H9 (cell line): Measurements from ENCODE around the gene FCRL5. TPM values are rescaled to one million over a fixed set of nuclear protein-coding genes. Genes with fewer than 3 reads are reported as not detected.
"Not testable (repeated sequence)": the region's sequence is repeated elsewhere in the genome, so short reads cannot be mapped to it uniquely, and the experiment has no call there.

Source experiments
- DNase-seq: peaks from one replicate; pipeline ENCODE4 v3.0.0-alpha.2; 2017
- H2AFZ ChIP-seq: one replicate; pipeline ENCODE4 v1.6.1; 2013; ENCODE audit warnings: mild to moderate bottlenecking, low read length, control low read depth, moderate library complexity
- H2AK5ac ChIP-seq: 2 replicates; pipeline ENCODE4 v1.6.1; 2013; ENCODE audit warnings: low read length, control low read depth, mixed read lengths; ENCODE audit not compliant: insufficient read length
- H2BK120ac ChIP-seq: one replicate; pipeline ENCODE4 v1.6.1; 2013; ENCODE audit warnings: low read depth, mild to moderate bottlenecking, low read length, control low read depth, inconsistent platforms; ENCODE audit not compliant: poor library complexity, severe bottlenecking
- H2BK12ac ChIP-seq: 2 replicates; pipeline ENCODE4 v1.6.1; 2013; ENCODE audit warnings: low read length, control low read depth, mixed read lengths, low read depth; ENCODE audit not compliant: insufficient read length
- H2BK15ac ChIP-seq: 2 replicates; pipeline ENCODE4 v1.6.1; 2013; ENCODE audit warnings: low read depth, low read length, control low read depth
- H2BK20ac ChIP-seq: one replicate; pipeline ENCODE4 v1.6.1; 2013; ENCODE audit warnings: low read depth, mild to moderate bottlenecking, low read length, control low read depth, inconsistent platforms; ENCODE audit not compliant: poor library complexity, severe bottlenecking
- H2BK5ac ChIP-seq: 2 replicates; pipeline ENCODE4 v1.6.1; 2013; ENCODE audit warnings: low read length, control low read depth, mixed read lengths; ENCODE audit not compliant: insufficient read length
- H3K14ac ChIP-seq: 2 replicates; pipeline ENCODE4 v1.6.1; 2013; ENCODE audit warnings: low read length, control low read depth; ENCODE audit not compliant: insufficient read depth
- H3K18ac ChIP-seq: 2 replicates; pipeline ENCODE4 v1.6.1; 2013; ENCODE audit warnings: low read depth, mild to moderate bottlenecking, mixed read lengths, low read length, control low read depth; ENCODE audit not compliant: insufficient read length
- H3K23ac ChIP-seq: 2 replicates; pipeline ENCODE4 v1.6.1; 2013; ENCODE audit warnings: low read length, control low read depth, mixed read lengths, low read depth; ENCODE audit not compliant: insufficient read length
- H3K23me2 ChIP-seq: 2 replicates; pipeline ENCODE4 v1.6.1; 2013; ENCODE audit warnings: low read depth, mild to moderate bottlenecking, mixed read lengths, low read length, control low read depth; ENCODE audit not compliant: insufficient read length, poor library complexity, severe bottlenecking
- H3K27ac ChIP-seq: 2 replicates; pipeline ENCODE4 v1.5.1; 2013; ENCODE audit warnings: low read length, control low read depth, mixed read lengths, low read depth; ENCODE audit not compliant: insufficient read length
- H3K27me3 ChIP-seq: 2 replicates; pipeline ENCODE4 v1.6.1; 2013; ENCODE audit warnings: low read length, control low read depth, inconsistent platforms; ENCODE audit not compliant: insufficient read depth
- H3K4ac ChIP-seq: 2 replicates; pipeline ENCODE4 v1.6.1; 2013; ENCODE audit warnings: low read depth, mild to moderate bottlenecking, control low read depth, inconsistent platforms, low read length, moderate library complexity
- H3K4me1 ChIP-seq: 2 replicates; pipeline ENCODE4 v1.6.1; 2013; ENCODE audit warnings: low read length, control low read depth, inconsistent platforms; ENCODE audit not compliant: insufficient read depth
- H3K4me2 ChIP-seq: 2 replicates; pipeline ENCODE4 v1.6.1; 2013; ENCODE audit warnings: low read length, control low read depth, mixed read lengths; ENCODE audit not compliant: insufficient read length, insufficient read depth
- H3K56ac ChIP-seq: 2 replicates; pipeline ENCODE4 v1.6.1; 2013; ENCODE audit warnings: low read depth, mild to moderate bottlenecking, mixed read lengths, low read length, control low read depth; ENCODE audit not compliant: insufficient read length
- H3K79me1 ChIP-seq: 2 replicates; pipeline ENCODE4 v1.6.1; 2013; ENCODE audit warnings: low read depth, mild to moderate bottlenecking, moderate library complexity, low read length, control low read depth, inconsistent platforms; ENCODE audit not compliant: insufficient read depth, poor library complexity, severe bottlenecking
- H3K79me2 ChIP-seq: 2 replicates; pipeline ENCODE4 v1.6.1; 2013; ENCODE audit warnings: low read length, control low read depth, inconsistent platforms; ENCODE audit not compliant: insufficient read depth
- H3K9ac ChIP-seq: 2 replicates; pipeline ENCODE4 v1.6.1; 2013; ENCODE audit warnings: low read length, control low read depth, mixed read lengths; ENCODE audit not compliant: insufficient read length; ENCODE audit errors: extremely low read depth
- H3K9me3 ChIP-seq: one replicate; pipeline ENCODE4 v1.6.1; 2013; ENCODE audit warnings: low read depth, low read length, inconsistent platforms; ENCODE audit not compliant: control insufficient read depth
- H3T11ph ChIP-seq: one replicate; pipeline ENCODE4 v1.6.1; 2013; ENCODE audit warnings: mild to moderate bottlenecking, low read length, control low read depth, inconsistent platforms
- H4K20me1 ChIP-seq: one replicate; pipeline ENCODE4 v1.6.1; 2013; ENCODE audit not compliant: control insufficient read depth, insufficient read length, insufficient read depth
- H4K5ac ChIP-seq: 2 replicates; pipeline ENCODE4 v1.6.1; 2013; ENCODE audit warnings: low read depth, mild to moderate bottlenecking, mixed read lengths, low read length, control low read depth; ENCODE audit not compliant: insufficient read length
- H4K8ac ChIP-seq: replicated peaks from 2 replicates; pipeline ENCODE4 v1.6.1; 2013; ENCODE audit warnings: low read length, control low read depth, mixed read lengths, low read depth; ENCODE audit not compliant: insufficient read length
- H4K91ac ChIP-seq: 2 replicates; pipeline ENCODE4 v1.6.1; 2013; ENCODE audit warnings: low read depth, mild to moderate bottlenecking, moderate library complexity, mixed read lengths, low read length, control low read depth; ENCODE audit not compliant: insufficient read length
- H3K27ac Mint-ChIP-seq, 3 experiments: 2 replicates in 2 of 3; 3 replicates in 1 of 3; pipeline ENCODE4 v1.8.0; 2020 to 2021; ENCODE audit warnings: mixed read lengths in 3 of 3, mild to moderate bottlenecking in 1 of 3, moderate library complexity in 1 of 3
- H3K27me3 Mint-ChIP-seq: 2 replicates; pipeline ENCODE4 v1.8.0; 2021; ENCODE audit warnings: low read depth, mild to moderate bottlenecking, moderate library complexity, mixed read lengths
- H3K36me3 Mint-ChIP-seq, 3 experiments: 2 replicates in 2 of 3; 3 replicates in 1 of 3; pipeline ENCODE4 v1.8.0; 2020 to 2021; ENCODE audit warnings: low read depth in 3 of 3, mixed read lengths in 3 of 3; ENCODE audit not compliant: insufficient read depth in 1 of 3
- H3K4me1 Mint-ChIP-seq, 2 experiments: 2 replicates each; pipeline ENCODE4 v1.8.0; 2020; ENCODE audit warnings: mixed read lengths in 2 of 2
- H3K4me3 Mint-ChIP-seq, 2 experiments: 2 replicates in 1 of 2; 3 replicates in 1 of 2; pipeline ENCODE4 v1.8.0; 2020 to 2021; ENCODE audit warnings: mild to moderate bottlenecking in 2 of 2, mixed read lengths in 2 of 2, moderate library complexity in 1 of 2
- H3K9me3 Mint-ChIP-seq, 2 experiments: 2 replicates in 1 of 2; 3 replicates in 1 of 2; pipeline ENCODE4 v1.8.0; 2020; ENCODE audit warnings: mild to moderate bottlenecking in 2 of 2, mixed read lengths in 2 of 2, moderate library complexity in 1 of 2
- WGBS: extraction: QIAGEN DNeasy Blood & Tissue Kit; methylation state at CpG from one replicate; pipeline ENCODE4 v1.1.7; 2013; ENCODE audit warnings: missing lambda C conversion rate, low lambda C conversion rate, mixed read lengths; ENCODE audit not compliant: insufficient read length; ENCODE audit errors: extremely low coverage; 5-methylcytosine and 5-hydroxymethylcytosine counted together
- total RNA-seq: library from RNA; stranded (reverse); gene quantifications from 2 replicates; pipeline ENCODE4 v1.2.1, GENCODE V29; 2021
- TF ChIP-seq, protein P1 (sequence below): fragments of 200-600 bp; sonication (generic); conservative IDR thresholded peaks from 3 replicates; pipeline ENCODE4 v1.8.0; 2021; ENCODE audit warnings: antibody characterized with exemption, mild to moderate bottlenecking

The FCRL5 gene
- total RNA-seq, 1 experiment from 2014 or later, result 0.98 TPM

DNA sequence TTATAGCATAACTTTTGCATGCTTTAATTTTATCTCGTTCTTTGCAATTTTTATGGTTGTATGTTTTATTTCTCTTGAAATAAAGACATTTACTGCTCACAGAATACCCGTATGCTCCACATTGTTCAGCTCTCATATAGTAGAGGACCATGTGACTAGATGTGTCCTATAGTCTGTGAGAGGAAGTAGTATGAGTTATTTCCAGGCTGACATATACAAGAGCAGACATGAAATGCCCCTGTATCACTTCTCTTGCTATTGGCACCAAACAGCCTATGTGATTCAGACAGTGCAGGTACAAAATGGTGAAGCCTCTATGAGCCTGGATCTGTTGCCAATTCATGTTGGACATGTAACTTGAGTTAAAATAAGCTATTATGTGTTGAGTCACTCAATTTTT lies 5.8 kb upstream of the FCRL5 start:
- no peak overlapping the region for H2AK5ac ChIP-seq
- H3K27ac ChIP-seq, result no peak overlapping the region
- no peak overlapping the region for H3K23ac ChIP-seq
- no peak overlapping the region for H2BK120ac ChIP-seq
- H3K23me2 ChIP-seq, result no peaks in the 10 kb centered on the region
- no peaks in the 10 kb centered on the region for H3K9me3 ChIP-seq
- H3K18ac ChIP-seq, result no peak overlapping the region
- no peak overlapping the region for H2BK15ac ChIP-seq
- DNase-seq, result no peak
- H2AFZ ChIP-seq, result no peak overlapping the region
- peaks cover 6% of the 10 kb centered on the region; the same call in 1 of the 2 replicates for H3K4me1 ChIP-seq
- no peak overlapping the region for H3K9ac ChIP-seq
- H4K91ac ChIP-seq, result no peak overlapping the region
- no peak overlapping the region for H3T11ph ChIP-seq
- H4K20me1 ChIP-seq, result no peaks in the 10 kb centered on the region
- H3K36me3 Mint-ChIP-seq, result no peaks in the 10 kb centered on the region
- TF ChIP-seq, protein P1, sequence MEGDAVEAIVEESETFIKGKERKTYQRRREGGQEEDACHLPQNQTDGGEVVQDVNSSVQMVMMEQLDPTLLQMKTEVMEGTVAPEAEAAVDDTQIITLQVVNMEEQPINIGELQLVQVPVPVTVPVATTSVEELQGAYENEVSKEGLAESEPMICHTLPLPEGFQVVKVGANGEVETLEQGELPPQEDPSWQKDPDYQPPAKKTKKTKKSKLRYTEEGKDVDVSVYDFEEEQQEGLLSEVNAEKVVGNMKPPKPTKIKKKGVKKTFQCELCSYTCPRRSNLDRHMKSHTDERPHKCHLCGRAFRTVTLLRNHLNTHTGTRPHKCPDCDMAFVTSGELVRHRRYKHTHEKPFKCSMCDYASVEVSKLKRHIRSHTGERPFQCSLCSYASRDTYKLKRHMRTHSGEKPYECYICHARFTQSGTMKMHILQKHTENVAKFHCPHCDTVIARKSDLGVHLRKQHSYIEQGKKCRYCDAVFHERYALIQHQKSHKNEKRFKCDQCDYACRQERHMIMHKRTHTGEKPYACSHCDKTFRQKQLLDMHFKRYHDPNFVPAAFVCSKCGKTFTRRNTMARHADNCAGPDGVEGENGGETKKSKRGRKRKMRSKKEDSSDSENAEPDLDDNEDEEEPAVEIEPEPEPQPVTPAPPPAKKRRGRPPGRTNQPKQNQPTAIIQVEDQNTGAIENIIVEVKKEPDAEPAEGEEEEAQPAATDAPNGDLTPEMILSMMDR, result no peak
- H4K8ac ChIP-seq, result no peak overlapping the region
- H2BK5ac ChIP-seq, result no peak overlapping the region
- no peak overlapping the region for H2BK20ac ChIP-seq
- H4K5ac ChIP-seq, result no peak overlapping the region
- H3K14ac ChIP-seq, result no peak overlapping the region
- H3K79me2 ChIP-seq, result no peaks in the 10 kb centered on the region; the same call in 1 of the 2 replicates
- no peak overlapping the region for H3K4ac ChIP-seq
- H3K4me1 Mint-ChIP-seq, result peaks cover 9 to 15% of the 10 kb centered on the region in 2 experiments
- no peak overlapping the region for H2BK12ac ChIP-seq
- H3K27me3 ChIP-seq, result no peaks in the 10 kb centered on the region
- no peak overlapping the region for H3K4me2 ChIP-seq
- no peak overlapping the region for H3K27ac Mint-ChIP-seq
- no peak overlapping the region for H3K4me3 Mint-ChIP-seq
- WGBS, result no CpG with 5 or more reads among the region's 2 CpGs
- no peaks in the 10 kb centered on the region for H3K9me3 Mint-ChIP-seq
- no peaks in the 10 kb centered on the region for H3K79me1 ChIP-seq
- no peak overlapping the region for H3K56ac ChIP-seq
- H3K27me3 Mint-ChIP-seq, result no peaks in the 10 kb centered on the region

DNA sequence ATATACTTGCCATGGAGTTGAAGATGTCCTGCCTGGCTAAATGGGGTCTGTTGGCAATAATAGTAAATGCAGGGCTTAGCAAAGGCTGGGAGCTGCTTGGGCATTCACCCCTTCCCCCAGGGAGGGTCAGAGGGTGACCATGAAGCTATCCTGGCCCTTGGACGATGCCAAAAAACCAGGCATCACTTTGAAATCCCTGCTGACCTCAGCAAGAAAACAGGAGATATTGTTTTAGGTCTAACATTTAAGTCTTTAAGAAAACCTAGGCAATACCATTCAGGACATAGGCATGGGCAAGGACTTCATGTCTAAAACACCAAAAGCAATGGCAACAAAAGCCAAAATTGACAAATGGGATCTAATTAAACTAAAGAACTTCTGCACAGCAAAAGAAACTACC lies 4.2 kb downstream of the FCRL5 start:
- not testable (repeated sequence) for H3K79me2 ChIP-seq, H4K91ac ChIP-seq, H3K27ac Mint-ChIP-seq, H2AFZ ChIP-seq, H2AK5ac ChIP-seq, H3K79me1 ChIP-seq, H3K36me3 Mint-ChIP-seq, H4K20me1 ChIP-seq, H3K4me2 ChIP-seq, H2BK5ac ChIP-seq, H3K56ac ChIP-seq, H3K23me2 ChIP-seq, H2BK15ac ChIP-seq, H4K5ac ChIP-seq, H3K9me3 Mint-ChIP-seq, H3K14ac ChIP-seq, H3K9ac ChIP-seq, H3K27me3 Mint-ChIP-seq, H3K4ac ChIP-seq, H3K4me1 Mint-ChIP-seq, H2BK120ac ChIP-seq, H3K18ac ChIP-seq, H3K27ac ChIP-seq, H3K4me3 Mint-ChIP-seq, H3K9me3 ChIP-seq, H2BK20ac ChIP-seq, H3T11ph ChIP-seq, H2BK12ac ChIP-seq, H3K27me3 ChIP-seq, H3K23ac ChIP-seq, DNase-seq, H3K4me1 ChIP-seq, H4K8ac ChIP-seq
- WGBS, result no CpG with 5 or more reads among the region's 1 CpG
